Measurements from ENCODE around the gene FAM98B. TPM values are rescaled to one million over a fixed set of nuclear protein-coding genes. Genes with fewer than 3 reads are reported as not detected.

Gene FAM98B
- total RNA-seq, 1 donor from 2014 or later = 16.8 TPM

GRCh38 chr15:38461066-38461833 lies 7.3 kb downstream of the FAM98B start:
- no peak for TF ChIP-seq CTCF (IDR thresholded peaks at IDR 0.05)
- Histone ChIP-seq H3K9me3 (no peaks in the 10 kb centered on the region), H3K36me3 (peaks cover 10% of the 10 kb centered on the region), H3K27me3 (ENCODE audit: low read depth) (no peaks in the 10 kb centered on the region), H3K4me3 (no peak overlapping the region), H3K4me1 (peaks cover 9% of the 10 kb centered on the region), H3K27ac (no peak overlapping the region)
- DNase-seq = no peak
- intact Hi-C loops (cut with DNase I) = no loop called here
- ATAC-seq = peak; percentile 23 to 37

GRCh38 chr15:38463893-38464292 lies 10.0 kb downstream of the FAM98B start:
- intact Hi-C loops (cut with DNase I) = no loop called here
- H3K36me3 ChIP-seq = peaks cover 16% of the 10 kb centered on the region
- DNase-seq (no peak), ATAC-seq (no peak)
- no peaks in the 10 kb centered on the region for H3K27me3 ChIP-seq (ENCODE audit: low read depth)
- H3K4me3 ChIP-seq = no peak overlapping the region
- TF ChIP-seq CTCF (IDR thresholded peaks at IDR 0.05) = no peak
- H3K27ac ChIP-seq = no peak overlapping the region
- H3K4me1 ChIP-seq = peaks cover 9% of the 10 kb centered on the region
- no peaks in the 10 kb centered on the region for H3K9me3 ChIP-seq

- Histone ChIP-seq H3K36me3 (peaks cover 16% of the 10 kb centered on the region), H3K27me3 (ENCODE audit: low read depth) (no peaks in the 10 kb centered on the region), H3K9me3 (no peaks in the 10 kb centered on the region), H3K27ac (no peak overlapping the region), H3K4me1 (peaks cover 9% of the 10 kb centered on the region), H3K4me3 (no peak overlapping the region)
- ATAC-seq (no peak), DNase-seq (no peak)
- no peak for TF ChIP-seq CTCF (IDR thresholded peaks at IDR 0.05)
- intact Hi-C loops (cut with DNase I) = no loop called here
Observed at GRCh38 chr15:38464675-38465074, 10.7 kb downstream of the FAM98B start.

GRCh38 chr15:38470816-38471215 lies 16.9 kb downstream of the FAM98B start:
- Histone ChIP-seq H3K27me3 (ENCODE audit: low read depth) (no peaks in the 10 kb centered on the region), H3K9me3 (no peaks in the 10 kb centered on the region), H3K36me3 (peaks cover 59% of the 10 kb centered on the region), H3K4me3 (no peak overlapping the region), H3K27ac (no peak overlapping the region), H3K4me1 (no peaks in the 10 kb centered on the region)
- DNase-seq (no peak), ATAC-seq (no peak)
- intact Hi-C loops (cut with DNase I) = no loop called here
- no peak for TF ChIP-seq CTCF (IDR thresholded peaks at IDR 0.05)

GRCh38 chr15:38471974-38472373 lies 18.0 kb downstream of the FAM98B start:
- DNase-seq = no peak
- H3K27ac ChIP-seq = no peak overlapping the region
- no peak for ATAC-seq
- H3K36me3 ChIP-seq = peaks cover 70% of the 10 kb centered on the region
- no peak for TF ChIP-seq CTCF (IDR thresholded peaks at IDR 0.05)
- intact Hi-C loops (cut with DNase I) = no loop called here
- no peaks in the 10 kb centered on the region for H3K4me1 ChIP-seq
- no peak overlapping the region for H3K4me3 ChIP-seq
- no peaks in the 10 kb centered on the region for H3K9me3 ChIP-seq
- no peaks in the 10 kb centered on the region for H3K27me3 ChIP-seq (ENCODE audit: low read depth)

Measured in lower lobe of right lung (tissue), 2 donors.